Pancreas (tissue), 10 donors: ENCODE data around the gene EPG5. TPM values are rescaled to one million over a fixed set of nuclear protein-coding genes. Genes with fewer than 3 reads are reported as not detected.
A peak's percentile ranks its signal among the peaks of the same experiment; 100 is the strongest.

Experiments
- ATAC-seq, 4 donors: fragments of 200-7000 bp; cut with Tn5 transposase; one replicate each; pipeline versions ENCODE4 v1.8.0 to v1.9.1; 2020; ENCODE audit warnings: mild to moderate bottlenecking in 4 of 4, moderate library complexity in 4 of 4
- DNase-seq, 6 donors: peaks; one replicate each; pipeline ENCODE4 v3.0.0-alpha.2; 2020
- FAIRE-seq: peaks from 2 replicates; lab custom pipeline; 2012; peaks lifted over from hg19 to GRCh38; lab: Jason Lieb, UNC
- H3K27ac ChIP-seq, 4 donors: fragments of 200-600 bp; sonication (generic); 1 replicate in 3 of 4; 2 replicates in 1 of 4; pipeline versions ENCODE4 v1.5.0 to v1.8.0; 2020
- H3K27me3 ChIP-seq, 4 donors: fragments of 200-600 bp; one replicate each; pipeline ENCODE4 v1.8.0; 2021
- H3K36me3 ChIP-seq, 3 donors: fragments of 200-600 bp; sonication (generic) in 1 of 3; one replicate each; pipeline versions ENCODE4 v1.5.0 to v1.8.0; 2020 to 2021
- H3K4me1 ChIP-seq, 3 donors: fragments of 200-600 bp; one replicate each; pipeline ENCODE4 v1.8.0; 2021
- H3K4me3 ChIP-seq, 4 donors: fragments of 200-600 bp; sonication (generic) in 2 of 4; one replicate each; pipeline versions ENCODE4 v1.5.0 to v1.8.0; 2020 to 2021
- H3K9me3 ChIP-seq, 4 donors: fragments of 200-600 bp; one replicate each; pipeline ENCODE4 v1.8.0; 2021
- WGBS, 2 donors: extraction: QIAGEN DNeasy Blood & Tissue Kit; methylation state at CpG; one replicate each; pipeline ENCODE4 v1.1.7; 2013; 5-methylcytosine and 5-hydroxymethylcytosine counted together
- intact Hi-C, 3 donors: fragments of 100-400 bp; cut with DNase I; formaldehyde crosslinking; loops; one replicate each; pipeline versions ENCODE4 v1.11.1 to v1.14.2; 2022
- polyA plus RNA-seq, 2 donors: library from polyadenylated mRNA; stranded (reverse); fragments of 200-250 nt; gene quantifications; one replicate each; pipeline ENCODE4 v1.2.3, GENCODE V29; 2013
- total RNA-seq, 6 donors: library from RNA; stranded (reverse); fragmentation: NEBNext Ultra II Directional in 4 of 6; extraction: Animal tissue kit (Norgen Biotek cat#: 25700) in 4 of 6; gene quantifications; one replicate each; pipeline versions ENCODE4 v1.2.1 to v1.2.4, GENCODE V29; 2021 to 2023
- TF ChIP-seq, protein P1 (sequence below), 4 donors: fragments of 200-600 bp; sonication (generic) in 3 of 4; IDR thresholded peaks; one replicate each; pipeline versions ENCODE4 v1.5.0 to v1.8.0; 2021; ENCODE audit warnings: antibody characterized with exemption in 4 of 4
- donor health status: healthy with polysubstance abuse.
- donor health status: DM: no; HTN: no; CAD: no; lungs with moderate emphysema.
- donor health status: DM: no; HTN: no; CAD: no.
- donor health status: control.
- donor health status: control.
- donor health status: Bipolar disorder and iron deficiency.
- donor health status: DM: yes; HTN: yes; CAD: no.
- donor health status: DM: no; HTN: no; CAD: no.
- donor health status: DM: no; HTN: no; CAD: no.
- donor health status: DM: yes; HTN: yes; CAD: no.

Gene EPG5
- total and polyA plus RNA-seq, 8 donors = 4.9 to 18.4 (median 10.1) TPM

DNA sequence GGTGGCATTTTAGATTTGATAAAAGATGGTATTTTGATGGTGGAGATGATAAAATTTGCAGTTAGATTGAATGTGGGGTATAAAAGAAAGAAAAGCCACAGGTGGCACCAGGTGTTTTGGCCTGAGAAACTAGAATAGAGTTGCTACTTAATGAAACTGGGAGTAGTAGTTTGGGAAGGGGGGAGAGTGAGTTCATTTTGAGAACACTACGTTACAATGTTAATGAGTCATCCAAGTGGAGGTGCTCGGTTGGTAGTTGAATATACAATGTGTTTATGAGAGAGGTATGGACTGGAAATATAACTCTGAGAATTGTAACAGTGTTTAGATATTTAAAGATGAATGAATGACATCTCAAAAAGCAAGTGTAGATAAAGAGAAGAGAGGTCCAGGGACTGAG is 26.4 kb downstream of the EPG5 start:
- Histone ChIP-seq H3K4me1 (no peaks in the 10 kb centered on the region), H3K9me3 (no peaks in the 10 kb centered on the region), H3K27ac (no peak overlapping the region), H3K27me3 (no peaks in the 10 kb centered on the region), H3K4me3 (no peak overlapping the region), H3K36me3 (peaks cover 0 to 67% (median 25%) of the 10 kb centered on the region in 3 donors)
- WGBS, 2 donors = 87 to 98% methylated on average over 2 of the region's 2 CpGs
- no peak for FAIRE-seq
- intact Hi-C loops = no loop called here
- TF ChIP-seq, protein P1, sequence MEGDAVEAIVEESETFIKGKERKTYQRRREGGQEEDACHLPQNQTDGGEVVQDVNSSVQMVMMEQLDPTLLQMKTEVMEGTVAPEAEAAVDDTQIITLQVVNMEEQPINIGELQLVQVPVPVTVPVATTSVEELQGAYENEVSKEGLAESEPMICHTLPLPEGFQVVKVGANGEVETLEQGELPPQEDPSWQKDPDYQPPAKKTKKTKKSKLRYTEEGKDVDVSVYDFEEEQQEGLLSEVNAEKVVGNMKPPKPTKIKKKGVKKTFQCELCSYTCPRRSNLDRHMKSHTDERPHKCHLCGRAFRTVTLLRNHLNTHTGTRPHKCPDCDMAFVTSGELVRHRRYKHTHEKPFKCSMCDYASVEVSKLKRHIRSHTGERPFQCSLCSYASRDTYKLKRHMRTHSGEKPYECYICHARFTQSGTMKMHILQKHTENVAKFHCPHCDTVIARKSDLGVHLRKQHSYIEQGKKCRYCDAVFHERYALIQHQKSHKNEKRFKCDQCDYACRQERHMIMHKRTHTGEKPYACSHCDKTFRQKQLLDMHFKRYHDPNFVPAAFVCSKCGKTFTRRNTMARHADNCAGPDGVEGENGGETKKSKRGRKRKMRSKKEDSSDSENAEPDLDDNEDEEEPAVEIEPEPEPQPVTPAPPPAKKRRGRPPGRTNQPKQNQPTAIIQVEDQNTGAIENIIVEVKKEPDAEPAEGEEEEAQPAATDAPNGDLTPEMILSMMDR (IDR thresholded peaks at IDR 0.05) = no peak
- no peak for ATAC-seq
- no peak for DNase-seq

DNA sequence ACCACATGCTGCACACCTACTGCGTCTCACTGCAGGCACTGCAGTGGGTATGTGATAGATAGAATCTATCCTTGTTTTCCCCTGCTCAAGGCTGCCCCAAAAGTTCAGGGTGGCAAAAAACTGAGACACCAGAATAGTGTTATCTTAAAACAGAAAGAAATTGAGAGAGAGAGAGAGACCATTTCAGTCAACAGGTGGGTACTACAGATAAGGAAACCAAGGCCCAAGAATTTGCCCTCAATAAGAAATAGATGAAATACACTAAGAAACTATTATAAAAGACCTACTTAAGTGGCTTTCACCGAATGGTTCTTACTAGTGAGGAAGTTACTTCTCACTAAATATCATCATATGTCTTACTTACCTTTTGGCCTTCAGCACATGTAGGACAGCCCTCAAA is 27.9 kb downstream of the EPG5 start:
- no peak overlapping the region for H3K4me3 ChIP-seq
- DNase-seq (no peak), ATAC-seq (no peak), FAIRE-seq (no peak)
- H3K36me3 ChIP-seq = peaks cover 0 to 53% (median 25%) of the 10 kb centered on the region in 3 donors
- 94 to 97% methylated on average over 2 of the region's 2 CpGs for WGBS, 2 donors
- no peaks in the 10 kb centered on the region for H3K4me1 ChIP-seq
- intact Hi-C loops = no loop called here
- no peaks in the 10 kb centered on the region for H3K9me3 ChIP-seq
- H3K27me3 ChIP-seq = no peaks in the 10 kb centered on the region
- no peak overlapping the region for H3K27ac ChIP-seq
- TF ChIP-seq, protein P1 (IDR thresholded peaks at IDR 0.05) = no peak

DNA sequence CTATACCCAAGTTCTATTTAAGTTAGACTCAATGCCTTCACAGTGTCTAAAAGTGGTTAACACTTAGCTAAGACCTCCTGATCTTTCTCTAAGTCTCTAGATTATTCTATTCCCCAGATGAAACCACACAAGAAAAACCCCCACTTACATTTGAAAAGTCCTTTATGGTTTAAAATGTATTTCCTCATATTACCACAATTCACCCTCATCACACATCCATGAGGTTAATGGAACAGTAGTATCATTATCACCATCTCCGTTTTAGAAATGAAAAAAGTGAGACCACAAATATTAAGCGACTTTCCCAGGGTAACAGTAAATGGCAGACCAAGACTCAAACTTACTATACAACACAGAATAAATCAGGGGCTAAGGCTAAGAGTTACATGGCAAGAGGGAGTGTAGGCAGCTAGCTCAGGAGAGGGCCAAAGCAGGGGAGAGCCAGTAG is 28.6 kb downstream of the EPG5 start:
- no peak for DNase-seq
- ATAC-seq = no peak
- H3K4me1 ChIP-seq = no peaks in the 10 kb centered on the region
- no peaks in the 10 kb centered on the region for H3K9me3 ChIP-seq
- TF ChIP-seq, protein P1 (IDR thresholded peaks at IDR 0.05) = no peak
- peaks cover 0 to 53% (median 25%) of the 10 kb centered on the region in 3 donors for H3K36me3 ChIP-seq
- no peak overlapping the region for H3K27ac ChIP-seq
- no peak overlapping the region for H3K4me3 ChIP-seq
- 91 to 94% methylated on average over 2 of the region's 2 CpGs for WGBS, 2 donors
- no peak for FAIRE-seq
- intact Hi-C loops = no loop called here
- no peaks in the 10 kb centered on the region for H3K27me3 ChIP-seq

DNA sequence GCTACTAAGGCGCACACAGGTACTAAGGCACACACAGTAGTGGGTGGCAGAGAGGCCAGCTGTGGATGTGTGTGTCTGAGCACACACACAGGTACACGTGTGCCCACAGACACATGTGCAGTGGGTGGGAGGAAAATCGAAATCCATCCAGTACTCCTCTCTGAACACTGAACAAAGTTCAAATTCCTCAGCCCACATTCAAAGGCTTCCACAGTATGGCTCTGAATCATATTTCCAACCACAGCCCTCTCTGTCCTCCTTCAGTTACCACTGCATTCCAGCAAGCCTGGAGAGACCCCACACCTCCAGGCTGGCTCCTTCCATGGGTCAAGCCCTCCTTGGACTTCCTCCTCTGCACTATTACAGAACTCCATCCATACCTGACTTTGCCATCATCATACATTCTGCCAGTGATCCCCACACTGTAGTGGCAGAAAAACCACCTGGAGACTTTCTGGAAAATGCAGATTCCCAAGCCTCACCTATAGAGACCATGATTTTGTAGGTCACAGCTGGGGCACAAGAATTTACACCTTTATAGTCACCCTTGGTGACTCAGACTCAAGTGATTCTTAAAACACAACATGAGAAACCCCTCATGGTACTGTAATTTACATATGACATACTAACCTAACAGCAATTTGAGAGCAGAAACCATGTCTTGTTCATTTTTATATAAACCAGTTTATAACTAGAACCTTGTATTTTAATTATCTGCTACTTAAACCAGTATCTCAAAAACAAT is 31.4 kb downstream of the EPG5 start:
- Histone ChIP-seq H3K4me1 (no peaks in the 10 kb centered on the region), H3K27me3 (no peaks in the 10 kb centered on the region), H3K36me3 (peaks cover 0 to 26% (median 10%) of the 10 kb centered on the region in 3 donors), H3K4me3 (no peak overlapping the region), H3K9me3 (no peaks in the 10 kb centered on the region), H3K27ac (no peak overlapping the region)
- intact Hi-C loops = no loop called here
- ATAC-seq = peak in 1 of 4 donors; percentile 20
- no peak for DNase-seq
- TF ChIP-seq, protein P1 (IDR thresholded peaks at IDR 0.05) = no peak
- no peak for FAIRE-seq
- WGBS, 2 donors = 85 to 93% methylated on average over 3 of the region's 3 CpGs

DNA sequence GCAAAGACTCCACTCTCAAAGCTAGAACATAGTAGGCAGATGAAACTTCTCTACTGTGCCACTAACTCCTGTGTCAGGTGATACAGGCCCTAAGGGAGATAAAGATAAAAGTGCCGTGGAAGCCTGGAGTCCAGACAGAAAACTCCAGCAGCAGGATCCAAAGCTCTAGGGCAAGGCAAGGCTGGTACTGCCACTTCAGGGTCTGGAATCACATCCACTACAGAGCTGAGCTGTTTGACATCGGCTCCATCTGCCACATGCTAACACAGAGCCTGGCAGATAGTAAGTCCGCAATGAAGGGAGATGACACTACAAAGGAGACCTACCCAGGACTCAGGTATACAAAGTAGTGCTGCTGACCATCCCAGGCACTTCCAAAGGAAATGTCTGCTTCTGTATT is 34.4 kb downstream of the EPG5 start:
- intact Hi-C loops = no loop called here
- Histone ChIP-seq H3K4me3 (no peak overlapping the region), H3K27me3 (no peaks in the 10 kb centered on the region), H3K4me1 (no peaks in the 10 kb centered on the region), H3K9me3 (no peaks in the 10 kb centered on the region), H3K36me3 (peaks cover 0 to 29% (median 3%) of the 10 kb centered on the region in 3 donors), H3K27ac (no peak overlapping the region)
- TF ChIP-seq, protein P1 (IDR thresholded peaks at IDR 0.05) = no peak
- DNase-seq (no peak), ATAC-seq (no peak), FAIRE-seq (no peak)
- 80 to 83% methylated on average over 3 of the region's 3 CpGs for WGBS, 2 donors
